ENCODE measurements around the gene MAPKAPK2. TPM values are rescaled to one million over a fixed set of nuclear protein-coding genes. Genes with fewer than 3 reads are reported as not detected.
"Not testable (repeated sequence)": the region's sequence is repeated elsewhere in the genome, so short reads cannot be mapped to it uniquely, and the experiment has no call there.

The MAPKAPK2 gene
- total RNA-seq, 2 experiments from 2014 or later: 96.9 to 97.4 TPM

DNA sequence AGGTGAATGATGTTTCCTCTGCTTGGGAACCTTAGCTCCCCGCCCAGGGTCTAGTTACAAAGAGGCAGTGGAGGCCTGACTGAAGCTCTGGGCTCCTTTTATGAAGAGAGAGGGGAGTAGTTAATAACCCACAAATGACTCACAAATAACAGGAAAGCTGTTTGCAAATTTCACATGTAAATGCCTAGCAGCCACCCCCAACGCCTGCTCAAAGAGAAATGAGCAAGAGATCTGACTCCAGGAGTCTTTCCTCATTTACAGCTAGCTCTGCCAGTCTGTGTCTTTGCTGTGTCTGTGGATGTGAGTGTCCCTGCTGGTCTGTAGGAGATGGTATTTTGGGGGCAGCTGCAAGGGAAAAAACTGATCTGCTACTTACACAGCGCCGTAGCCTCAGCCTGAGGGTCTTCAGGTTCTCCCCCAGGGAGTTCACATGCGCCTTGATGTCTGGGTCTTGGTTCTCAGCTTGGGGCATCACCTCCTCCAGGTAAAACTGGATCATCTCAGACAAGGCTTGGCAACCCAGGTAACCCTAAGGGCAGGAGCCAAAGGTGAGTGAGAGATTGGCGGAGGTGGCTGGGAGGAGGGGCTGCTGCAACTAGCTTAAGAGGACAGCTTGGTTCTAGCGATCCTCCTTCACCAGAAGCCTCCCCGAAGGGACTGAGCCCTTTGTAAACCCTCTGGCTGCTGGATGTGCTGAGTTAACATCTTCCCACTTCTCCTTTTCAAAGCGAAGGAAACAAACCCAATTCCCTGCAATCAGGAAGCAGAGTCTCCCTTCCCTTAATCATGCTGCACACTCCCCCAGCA, 86.0 kb downstream of the MAPKAPK2 start, which contains the start of gene IL19:
Gene IL19, plus strand, starts transcription at position 243 of the 807 bp plus-strand sequence. CDS start 65,890 bp downstream, outside the sequence.
- intact Hi-C loops (cut with micrococcal nuclease): no loop called here
- H3K27me3 Mint-ChIP-seq: peaks cover 6% of the 10 kb centered on the region
- peaks cover 76% of the 10 kb centered on the region for H3K4me1 Mint-ChIP-seq (ENCODE audit: low read depth)
- no peaks in the 10 kb centered on the region for H3K9me3 Mint-ChIP-seq
- POLR2A ChIA-PET: interaction anchor here (1.3 to 6.1 kb wide), 8 partner anchors 12 to 34 kb away, joined by 3 to 44 read pairs (median 5); no protein-coding TSS in a partner anchor
- peak within 1 kb of the TSS; percentile 71 for H3K27ac Mint-ChIP-seq
- no peaks in the 10 kb centered on the region for H3K36me3 Mint-ChIP-seq
- CTCF ChIA-PET: interaction anchor here (0.7 to 13.9 kb wide), 12 partner anchors 11 to 163 kb away, joined by 3 to 123 read pairs (median 15); partner anchors contain the start of gene IL20
- DNase-seq: peak; percentile 35
- H3K4me3 Mint-ChIP-seq: peak within 1 kb of the TSS; percentile 61

DNA sequence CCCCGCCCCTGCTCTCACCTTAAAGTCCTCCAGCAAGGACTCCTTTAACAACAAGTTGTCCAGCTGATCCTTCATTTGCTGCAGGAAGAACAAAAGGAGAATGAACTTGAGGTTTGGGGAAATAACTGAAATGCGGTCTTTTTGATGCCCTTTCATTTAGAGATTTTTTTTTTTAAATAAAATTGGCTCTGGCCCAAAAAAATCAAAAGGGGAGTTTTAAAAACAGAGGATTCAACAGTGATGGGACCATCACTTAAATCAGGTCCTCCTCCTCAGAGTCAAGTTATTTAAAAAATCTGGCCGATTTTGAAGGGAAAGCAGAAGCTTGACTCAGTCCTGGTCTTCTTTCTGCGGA, 86.6 kb downstream of the MAPKAPK2 start:
- H3K4me1 Mint-ChIP-seq (ENCODE audit: low read depth): peaks cover 70% of the 10 kb centered on the region
- H3K9me3 Mint-ChIP-seq: no peaks in the 10 kb centered on the region
- no peaks in the 10 kb centered on the region for H3K36me3 Mint-ChIP-seq
- intact Hi-C loops (cut with micrococcal nuclease): no loop called here
- peak overlapping the region; percentile 26 for H3K27ac Mint-ChIP-seq
- peak overlapping the region; percentile 61 for H3K4me3 Mint-ChIP-seq
- ChIA-PET CTCF (interaction anchor here (0.7 to 13.9 kb wide), 7 partner anchors 15 to 162 kb away, joined by 3 to 123 read pairs (median 7); partner anchors contain the start of gene IL20), POLR2A (interaction anchor here (1.3 to 6.1 kb wide), 8 partner anchors 11 to 35 kb away, joined by 3 to 44 read pairs (median 6); no protein-coding TSS in a partner anchor)
- peaks cover 6% of the 10 kb centered on the region for H3K27me3 Mint-ChIP-seq
- DNase-seq: no peak

DNA sequence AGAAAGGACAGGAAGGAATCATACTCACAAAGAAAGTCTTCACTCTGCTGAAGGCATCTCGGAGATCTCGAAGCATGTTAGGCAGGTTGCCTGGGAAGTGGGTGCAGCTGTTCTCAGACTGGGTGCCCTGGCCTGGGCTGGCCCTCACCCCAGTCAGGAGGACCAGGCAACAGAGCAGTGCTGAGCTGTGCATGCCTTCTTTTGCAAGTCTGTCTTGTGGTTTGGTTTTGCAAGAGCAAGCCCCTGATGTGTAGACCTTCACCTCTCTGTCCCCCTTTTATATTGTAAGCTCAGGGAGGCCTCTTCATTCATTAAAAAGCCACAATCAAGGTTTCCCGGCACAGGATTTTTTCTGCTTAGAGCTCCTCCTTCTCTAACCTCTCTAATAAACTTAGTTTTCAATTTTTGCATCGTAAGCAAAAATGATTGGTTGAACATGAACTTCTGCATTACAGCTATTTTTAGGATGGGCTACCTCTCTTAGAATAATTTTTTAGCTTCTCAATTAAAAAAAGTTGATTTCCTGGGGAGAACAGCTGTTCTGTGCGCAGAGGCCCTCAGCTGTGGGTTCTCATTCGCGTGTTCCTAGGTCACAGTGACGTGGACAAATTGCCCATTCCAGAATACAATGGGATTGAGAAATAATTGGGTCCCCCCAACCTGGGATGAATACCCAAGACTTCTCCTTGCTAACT, 87.7 kb downstream of the MAPKAPK2 start, which contains the start of gene IL10:
Gene IL10, minus strand, starts transcription at position 252 of the 695 bp plus-strand sequence. Its CDS starts 59 bp downstream, at position 193.
- peak within 1 kb of the TSS; percentile 61 for H3K4me3 Mint-ChIP-seq
- H3K36me3 Mint-ChIP-seq: no peaks in the 10 kb centered on the region
- H3K27me3 Mint-ChIP-seq: peaks cover 6% of the 10 kb centered on the region
- H3K9me3 Mint-ChIP-seq: no peaks in the 10 kb centered on the region
- H3K4me1 Mint-ChIP-seq (ENCODE audit: low read depth): peaks cover 59% of the 10 kb centered on the region
- ChIA-PET CTCF (interaction anchor here (1.7 to 13.9 kb wide), 4 partner anchors 36 to 140 kb away, joined by 7 to 123 read pairs (median 30); no protein-coding TSS in a partner anchor), POLR2A (interaction anchor here (0.8 to 3.0 kb wide), 6 partner anchors 11 to 33 kb away, joined by 3 to 8 read pairs (median 4); no protein-coding TSS in a partner anchor)
- DNase-seq: no peak
- H3K27ac Mint-ChIP-seq: peak within 1 kb of the TSS; percentile 57
- intact Hi-C loops (cut with micrococcal nuclease): no loop called here

DNA sequence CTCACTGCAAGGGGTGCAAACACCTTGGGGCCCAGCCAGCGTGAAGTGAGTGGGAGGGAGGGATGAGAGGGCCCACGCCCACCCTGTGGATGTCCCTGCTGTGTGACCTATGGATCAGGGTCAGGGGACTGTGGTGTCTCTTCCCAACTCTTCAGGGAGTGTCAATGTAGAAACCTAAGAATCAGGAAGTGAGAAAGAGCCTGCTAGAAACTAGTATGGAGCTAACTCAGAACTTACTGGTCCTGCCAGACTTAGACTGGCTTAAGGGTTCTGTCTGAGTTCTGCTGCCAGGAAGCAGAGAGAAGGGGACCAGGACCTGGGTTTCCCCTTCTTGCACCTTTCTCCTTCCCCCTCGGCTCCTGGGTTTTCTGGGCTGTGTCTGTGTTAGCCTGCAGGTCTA, 89.4 kb downstream of the MAPKAPK2 start:
- Mint-ChIP-seq H3K27me3 (peaks cover 6% of the 10 kb centered on the region), H3K4me1 (ENCODE audit: low read depth) (peaks cover 48% of the 10 kb centered on the region), H3K36me3 (no peaks in the 10 kb centered on the region), H3K9me3 (no peaks in the 10 kb centered on the region), H3K27ac (no peak overlapping the region), H3K4me3 (no peak overlapping the region)
- ChIA-PET POLR2A (interaction anchor here (0.6 to 3.0 kb wide), 2 partner anchors 21 to 34 kb away, joined by 3 to 8 read pairs; no protein-coding TSS in a partner anchor), CTCF (interaction anchor here (1.2 to 13.9 kb wide), 3 partner anchors 34 to 38 kb away, joined by 4 to 123 read pairs (median 9); no protein-coding TSS in a partner anchor)
- intact Hi-C loops (cut with micrococcal nuclease): no loop called here
- no peak for DNase-seq

DNA sequence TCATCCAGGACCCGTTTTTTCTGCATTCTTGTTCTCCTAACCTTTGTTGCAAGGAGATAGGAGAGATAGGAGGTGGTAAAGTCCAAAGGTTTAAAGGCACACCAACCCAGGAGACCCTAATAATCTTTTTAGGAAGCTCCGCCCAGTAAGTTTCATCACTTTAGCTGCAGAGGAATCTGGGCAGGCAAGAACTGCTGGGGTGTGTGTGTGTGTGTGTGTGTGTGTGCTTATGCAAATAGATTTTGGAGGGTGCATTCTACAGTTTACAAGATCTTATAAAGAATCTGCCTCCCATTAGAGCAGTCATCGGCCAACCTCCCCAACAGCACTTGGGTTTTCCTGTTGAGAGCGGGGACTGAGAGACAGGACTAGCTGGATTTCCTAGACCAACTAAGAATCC, 91.5 kb downstream of the MAPKAPK2 start:
- Mint-ChIP-seq H3K36me3 (no peaks in the 10 kb centered on the region), H3K27me3 (peaks cover 4% of the 10 kb centered on the region), H3K27ac (no peak overlapping the region), H3K4me3 (no peak overlapping the region), H3K4me1 (ENCODE audit: low read depth) (peaks cover 26% of the 10 kb centered on the region), H3K9me3 (no peaks in the 10 kb centered on the region)
- DNase-seq: no peak
- ChIA-PET POLR2A (no interaction called here), CTCF (interaction anchor here (1.0 to 13.9 kb wide), 2 partner anchors 40 to 206 kb away, joined by 3 to 123 read pairs; no protein-coding TSS in a partner anchor)
- intact Hi-C loops (cut with micrococcal nuclease): no loop called here

DNA sequence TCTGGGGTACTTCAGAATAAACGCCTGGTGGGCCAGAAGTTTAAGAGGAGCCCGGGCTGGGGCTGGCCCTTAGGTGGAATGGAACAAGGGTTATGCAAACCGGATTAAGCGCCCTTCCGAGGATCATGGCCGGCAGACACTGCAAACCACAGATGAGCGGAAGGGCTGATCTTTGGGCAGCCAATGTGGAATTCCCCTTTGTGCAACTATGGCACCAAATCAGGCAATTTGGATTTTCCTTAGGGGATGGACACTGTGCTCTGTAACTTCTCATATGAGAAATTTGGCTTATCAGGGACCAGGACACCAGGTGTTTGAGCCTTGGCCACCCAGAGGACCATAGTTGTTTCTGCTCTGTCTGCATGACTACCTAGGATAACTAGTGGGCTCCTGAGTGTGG, 93.3 kb downstream of the MAPKAPK2 start:
- H3K4me1 Mint-ChIP-seq (ENCODE audit: low read depth): peaks cover 26% of the 10 kb centered on the region
- peaks cover 2% of the 10 kb centered on the region for H3K27me3 Mint-ChIP-seq
- no peak overlapping the region for H3K4me3 Mint-ChIP-seq
- no peaks in the 10 kb centered on the region for H3K9me3 Mint-ChIP-seq
- H3K27ac Mint-ChIP-seq: no peak overlapping the region
- POLR2A ChIA-PET: interaction anchor here (1.1 kb wide), 1 partner anchor 131 kb away, joined by 3 read pairs; no protein-coding TSS in a partner anchor
- no peaks in the 10 kb centered on the region for H3K36me3 Mint-ChIP-seq
- no peak for DNase-seq
- intact Hi-C loops (cut with micrococcal nuclease): no loop called here
- CTCF ChIA-PET: interaction anchor here (0.7 to 1.0 kb wide), 2 partner anchors 16 to 32 kb away, joined by 3 read pairs; no protein-coding TSS in a partner anchor

DNA sequence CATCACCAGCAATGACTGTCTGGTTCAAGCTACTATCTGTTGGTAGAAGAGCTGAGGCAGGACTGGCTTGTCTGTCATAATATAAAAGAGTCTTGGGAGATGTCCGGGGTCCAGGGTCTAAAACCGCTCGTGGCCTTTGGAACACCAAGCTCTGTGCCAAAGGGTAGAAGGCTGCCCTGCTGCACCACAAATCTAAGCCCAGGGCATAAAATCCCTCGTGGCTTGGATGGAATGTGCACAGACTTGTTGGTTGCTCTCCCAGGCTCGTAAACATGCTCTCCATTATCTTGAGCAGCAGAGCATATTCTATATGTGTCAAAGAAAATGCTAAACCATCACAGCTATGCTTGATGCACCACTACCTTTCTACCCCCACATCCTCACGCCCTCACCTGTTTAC, 94.2 kb downstream of the MAPKAPK2 start:
- H3K36me3 Mint-ChIP-seq; H3K27me3 Mint-ChIP-seq; H3K9me3 Mint-ChIP-seq; intact Hi-C loops (cut with micrococcal nuclease); H3K27ac Mint-ChIP-seq; DNase-seq; H3K4me3 Mint-ChIP-seq: not testable (repeated sequence)
- H3K4me1 Mint-ChIP-seq (ENCODE audit: low read depth): peaks cover 26% of the 10 kb centered on the region
- POLR2A ChIA-PET: interaction anchor here (1.1 kb wide), 1 partner anchor 130 kb away, joined by 3 read pairs; no protein-coding TSS in a partner anchor
- CTCF ChIA-PET: interaction anchor here (1.0 kb wide), 1 partner anchor 31 kb away, joined by 3 read pairs; no protein-coding TSS in a partner anchor

DNA sequence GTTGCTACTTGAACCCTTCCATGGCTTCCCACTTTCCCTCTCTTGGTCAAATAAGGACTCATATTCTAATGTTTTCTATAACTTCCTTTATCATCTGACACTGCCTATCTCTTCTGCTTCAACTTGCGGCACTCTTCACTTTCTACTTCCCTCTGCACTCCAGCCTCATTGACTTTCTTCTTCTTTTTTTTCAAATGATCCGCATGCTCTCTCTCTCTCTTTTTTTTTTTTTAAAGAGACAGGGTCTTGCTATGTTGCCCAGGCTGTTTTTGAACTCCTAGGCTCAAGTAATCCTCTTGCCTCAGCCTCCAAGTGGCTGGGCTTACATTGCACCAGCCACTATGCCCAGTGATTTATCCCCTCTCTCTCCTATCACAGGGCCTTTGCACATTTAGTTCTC, 94.9 kb downstream of the MAPKAPK2 start:
- intact Hi-C loops (cut with micrococcal nuclease): no loop called here

DNA sequence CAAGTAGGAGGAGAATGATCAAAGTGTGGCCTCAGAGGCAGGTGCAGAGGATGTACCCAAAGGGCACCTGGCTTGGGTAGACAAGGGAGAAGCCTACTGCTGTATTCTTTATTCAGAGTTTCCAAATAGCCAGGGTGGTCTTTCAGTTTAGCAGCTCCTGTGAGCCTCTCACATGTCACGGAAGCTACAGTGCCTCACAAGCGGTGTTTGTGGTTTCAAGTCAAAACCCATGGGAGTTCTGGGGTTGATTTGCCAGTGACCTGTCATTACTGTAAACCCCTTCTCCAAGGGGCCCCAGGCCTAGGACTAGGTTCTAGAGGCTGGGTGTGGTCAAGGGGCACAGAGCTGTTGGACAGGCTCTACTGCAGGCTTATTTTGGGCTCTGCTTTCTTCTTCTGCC, 97.7 kb downstream of the MAPKAPK2 start:
- POLR2A ChIA-PET: interaction anchor here (1.1 to 3.9 kb wide), 5 partner anchors 10 to 21 kb away, joined by 3 to 34 read pairs (median 5); partner anchors contain the start of genes IL10 and IL19
- CTCF ChIA-PET: interaction anchor here (0.8 to 6.5 kb wide), 6 partner anchors 15 to 199 kb away, joined by 3 to 43 read pairs (median 7); partner anchors contain the start of gene IL19
- Mint-ChIP-seq H3K36me3 (peaks cover 2% of the 10 kb centered on the region), H3K4me3 (no peak overlapping the region), H3K9me3 (no peaks in the 10 kb centered on the region), H3K27me3 (peaks cover 13% of the 10 kb centered on the region), H3K27ac (peak overlapping the region; percentile 62), H3K4me1 (ENCODE audit: low read depth) (peaks cover 54% of the 10 kb centered on the region)
- intact Hi-C loops (cut with micrococcal nuclease): no loop called here
- peak; percentile 41 for DNase-seq

More for the DNA sequence above, 94.9 kb downstream of the MAPKAPK2 start:
- Mint-ChIP-seq H3K27ac (no peak overlapping the region), H3K4me1 (ENCODE audit: low read depth) (peaks cover 28% of the 10 kb centered on the region), H3K9me3 (no peaks in the 10 kb centered on the region), H3K36me3 (no peaks in the 10 kb centered on the region), H3K27me3 (peaks cover 1% of the 10 kb centered on the region), H3K4me3 (no peak overlapping the region)
- no peak for DNase-seq
- ChIA-PET POLR2A (no interaction called here), CTCF (interaction anchor here (4.5 kb wide), 1 partner anchor 45 kb away, joined by 19 read pairs; no protein-coding TSS in a partner anchor)

DNA sequence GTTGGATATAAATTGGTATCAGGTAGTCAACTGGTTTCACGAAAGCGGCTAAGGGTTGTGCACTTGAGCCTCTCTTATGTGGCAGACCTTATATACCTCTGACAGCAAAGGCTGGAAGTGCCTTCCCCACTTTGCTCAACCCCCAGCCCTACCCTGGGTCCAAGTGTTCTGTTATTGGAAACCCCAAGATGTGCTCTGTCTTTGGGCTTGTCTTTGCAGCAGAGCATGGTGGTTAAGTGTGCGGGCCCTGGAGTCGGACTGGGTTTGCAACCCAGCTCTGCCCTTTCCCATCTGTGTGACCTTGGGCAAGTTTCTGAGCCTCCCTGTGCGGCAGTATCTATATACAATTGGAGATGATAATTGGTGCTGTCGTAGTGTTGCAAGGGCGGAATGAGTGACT, 98.8 kb downstream of the MAPKAPK2 start:
- H3K27me3 Mint-ChIP-seq: peaks cover 18% of the 10 kb centered on the region
- H3K4me1 Mint-ChIP-seq (ENCODE audit: low read depth): peaks cover 59% of the 10 kb centered on the region
- ChIA-PET POLR2A (interaction anchor here (0.8 to 3.9 kb wide), 6 partner anchors 11 to 43 kb away, joined by 3 to 34 read pairs (median 8); partner anchors contain the start of genes IL10 and IL19), CTCF (interaction anchor here (0.7 to 6.5 kb wide), 6 partner anchors 16 to 49 kb away, joined by 3 to 43 read pairs (median 9); partner anchors contain the start of gene IL19)
- no peak for DNase-seq
- no peaks in the 10 kb centered on the region for H3K9me3 Mint-ChIP-seq
- no peak overlapping the region for H3K4me3 Mint-ChIP-seq
- H3K27ac Mint-ChIP-seq: peak overlapping the region; percentile 82
- intact Hi-C loops (cut with micrococcal nuclease): no loop called here
- H3K36me3 Mint-ChIP-seq: peaks cover 2% of the 10 kb centered on the region

Data from activated CD4-positive, alpha-beta memory T cell treated with anti-CD3 and anti-CD28 coated beads for 36 hours (primary cell).